ENCODE results near the gene CCDC188.

CCDC188 gene

GRCh38 chr22:20180640-20181039, 29.8 kb upstream of the CCDC188 start:
- in situ Hi-C loops (cut with HindIII; ENCODE audit: low sequenced_read_pairs) = no loop called here

GRCh38 chr22:20180245-20180630, 29.4 kb upstream of the CCDC188 start:
- in situ Hi-C loops (cut with HindIII; ENCODE audit: low sequenced_read_pairs) = no loop called here
- peak; percentile 45 for TF ChIP-seq CTCF (IDR thresholded peaks at IDR 0.05; ENCODE audit: low read depth, low read length)
- DNase-seq (ENCODE audit: low read depth, low spot score) = no peak
- H3K4me3 ChIP-seq (ENCODE audit: low read depth, low read length) = no peak overlapping the region

More at GRCh38 chr22:20180640-20181039, 29.8 kb upstream of the CCDC188 start:
- DNase-seq (ENCODE audit: low read depth, low spot score) = no peak
- no peak overlapping the region for H3K4me3 ChIP-seq (ENCODE audit: low read depth, low read length)
- TF ChIP-seq CTCF (IDR thresholded peaks at IDR 0.05; ENCODE audit: low read depth, low read length) = no peak

GRCh38 chr22:20179455-20180244, 28.8 kb upstream of the CCDC188 start:
- in situ Hi-C loops (cut with HindIII; ENCODE audit: low sequenced_read_pairs) = no loop called here
- H3K4me3 ChIP-seq (ENCODE audit: low read depth, low read length) = no peak overlapping the region
- no peak for DNase-seq (ENCODE audit: low read depth, low spot score)
- TF ChIP-seq CTCF (IDR thresholded peaks at IDR 0.05; ENCODE audit: low read depth, low read length) = no peak

GRCh38 chr22:20178915-20179227, 28.0 kb upstream of the CCDC188 start:
- no peak for TF ChIP-seq CTCF (IDR thresholded peaks at IDR 0.05; ENCODE audit: low read depth, low read length)
- no peak for DNase-seq (ENCODE audit: low read depth, low spot score)
- no peak overlapping the region for H3K4me3 ChIP-seq (ENCODE audit: low read depth, low read length)
- in situ Hi-C loops (cut with HindIII; ENCODE audit: low sequenced_read_pairs) = no loop called here

GRCh38 chr22:20178075-20178914, 27.4 kb upstream of the CCDC188 start:
- in situ Hi-C loops (cut with HindIII; ENCODE audit: low sequenced_read_pairs) = no loop called here
- TF ChIP-seq CTCF (IDR thresholded peaks at IDR 0.05; ENCODE audit: low read depth, low read length) = no peak
- H3K4me3 ChIP-seq (ENCODE audit: low read depth, low read length) = no peak overlapping the region
- DNase-seq (ENCODE audit: low read depth, low spot score) = no peak

GRCh38 chr22:20177217-20177911, 26.5 kb upstream of the CCDC188 start:
- DNase-seq (ENCODE audit: low read depth, low spot score) = no peak
- in situ Hi-C loops (cut with HindIII; ENCODE audit: low sequenced_read_pairs) = no loop called here
- TF ChIP-seq CTCF (IDR thresholded peaks at IDR 0.05; ENCODE audit: low read depth, low read length) = no peak
- H3K4me3 ChIP-seq (ENCODE audit: low read depth, low read length) = no peak overlapping the region
